Stimulated activated CD8-positive, alpha-beta memory T cell treated with anti-CD3 and anti-CD28 coated beads, Interleukin-2, amount 100 ng/mL, for 48 hours (primary cell): Measurements from ENCODE around the gene NEO1.

Source experiments
- DNase-seq, 2 donors: peaks; one replicate each; pipeline ENCODE4 v3.0.0-alpha.2; 2020; ENCODE audit warnings: low read depth in 2 of 2

The NEO1 gene, protein sequence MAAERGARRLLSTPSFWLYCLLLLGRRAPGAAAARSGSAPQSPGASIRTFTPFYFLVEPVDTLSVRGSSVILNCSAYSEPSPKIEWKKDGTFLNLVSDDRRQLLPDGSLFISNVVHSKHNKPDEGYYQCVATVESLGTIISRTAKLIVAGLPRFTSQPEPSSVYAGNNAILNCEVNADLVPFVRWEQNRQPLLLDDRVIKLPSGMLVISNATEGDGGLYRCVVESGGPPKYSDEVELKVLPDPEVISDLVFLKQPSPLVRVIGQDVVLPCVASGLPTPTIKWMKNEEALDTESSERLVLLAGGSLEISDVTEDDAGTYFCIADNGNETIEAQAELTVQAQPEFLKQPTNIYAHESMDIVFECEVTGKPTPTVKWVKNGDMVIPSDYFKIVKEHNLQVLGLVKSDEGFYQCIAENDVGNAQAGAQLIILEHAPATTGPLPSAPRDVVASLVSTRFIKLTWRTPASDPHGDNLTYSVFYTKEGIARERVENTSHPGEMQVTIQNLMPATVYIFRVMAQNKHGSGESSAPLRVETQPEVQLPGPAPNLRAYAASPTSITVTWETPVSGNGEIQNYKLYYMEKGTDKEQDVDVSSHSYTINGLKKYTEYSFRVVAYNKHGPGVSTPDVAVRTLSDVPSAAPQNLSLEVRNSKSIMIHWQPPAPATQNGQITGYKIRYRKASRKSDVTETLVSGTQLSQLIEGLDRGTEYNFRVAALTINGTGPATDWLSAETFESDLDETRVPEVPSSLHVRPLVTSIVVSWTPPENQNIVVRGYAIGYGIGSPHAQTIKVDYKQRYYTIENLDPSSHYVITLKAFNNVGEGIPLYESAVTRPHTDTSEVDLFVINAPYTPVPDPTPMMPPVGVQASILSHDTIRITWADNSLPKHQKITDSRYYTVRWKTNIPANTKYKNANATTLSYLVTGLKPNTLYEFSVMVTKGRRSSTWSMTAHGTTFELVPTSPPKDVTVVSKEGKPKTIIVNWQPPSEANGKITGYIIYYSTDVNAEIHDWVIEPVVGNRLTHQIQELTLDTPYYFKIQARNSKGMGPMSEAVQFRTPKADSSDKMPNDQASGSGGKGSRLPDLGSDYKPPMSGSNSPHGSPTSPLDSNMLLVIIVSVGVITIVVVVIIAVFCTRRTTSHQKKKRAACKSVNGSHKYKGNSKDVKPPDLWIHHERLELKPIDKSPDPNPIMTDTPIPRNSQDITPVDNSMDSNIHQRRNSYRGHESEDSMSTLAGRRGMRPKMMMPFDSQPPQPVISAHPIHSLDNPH (N-terminal part only)

DNA sequence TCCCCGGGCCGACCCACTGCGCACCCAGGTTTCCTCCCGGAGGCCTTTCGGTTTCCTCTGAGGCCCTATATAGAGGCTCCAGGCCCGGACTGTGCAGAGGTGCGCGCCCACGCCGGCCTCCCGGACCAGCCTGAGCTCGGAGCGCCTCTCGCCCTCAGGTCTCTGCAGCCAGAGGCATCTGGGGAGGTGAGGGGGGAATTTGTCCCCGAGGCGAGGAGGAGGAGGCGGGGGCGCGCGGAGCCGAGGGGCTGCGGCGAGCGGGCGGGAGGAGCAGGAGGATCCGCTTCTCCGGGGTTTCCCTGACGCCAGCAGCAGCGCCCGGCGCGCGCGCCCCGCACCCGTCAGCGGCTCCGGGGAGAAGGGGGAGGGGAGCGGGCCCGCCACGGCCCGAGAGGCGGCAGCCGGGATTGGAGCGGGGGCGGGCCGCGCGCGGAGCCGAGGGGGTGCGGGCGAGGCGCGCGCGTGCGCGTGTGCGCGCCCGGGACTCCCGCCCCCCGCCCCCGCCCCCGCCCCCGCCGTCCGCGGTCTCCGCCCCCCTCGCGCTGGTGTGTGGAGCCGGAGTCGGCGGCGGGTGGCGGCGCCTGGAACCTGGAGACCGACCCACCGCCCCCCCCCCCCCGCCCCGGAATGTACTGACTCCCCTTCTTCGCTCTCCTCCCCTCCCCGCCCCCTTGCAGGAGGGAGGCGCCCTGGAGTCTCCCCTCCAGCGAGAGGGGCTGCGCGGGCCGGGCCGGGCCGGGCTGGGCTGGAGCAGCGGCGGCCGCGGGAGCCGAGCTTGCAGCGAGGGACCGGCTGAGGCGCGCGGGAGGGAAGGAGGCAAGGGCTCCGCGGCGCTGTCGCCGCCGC is at the start of gene NEO1:
NEO1 (plus strand) TSS at position 657 of the 846 bp plus-strand sequence. CDS start 213 bp downstream, outside the sequence.
- DNase-seq = peak; percentile 47 to 61

DNA sequence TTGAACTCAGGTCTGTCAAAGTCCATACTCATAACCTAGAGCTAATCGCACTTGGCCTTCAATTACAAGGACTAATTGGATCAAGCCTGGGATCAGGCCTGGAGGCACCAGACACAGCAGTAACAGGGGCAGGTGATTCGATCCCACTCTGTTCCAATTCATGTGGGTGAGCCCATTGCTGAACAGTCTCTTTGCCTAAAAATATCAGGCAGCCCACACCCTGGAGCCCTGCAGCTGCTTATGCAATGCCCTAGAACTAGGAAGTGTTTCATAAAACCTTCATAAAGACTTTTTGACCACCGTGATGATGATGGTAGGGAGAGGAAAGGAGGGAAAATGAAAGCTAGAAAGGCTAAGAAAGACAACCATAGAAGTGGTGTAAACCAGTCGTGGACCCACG is 47.8 kb upstream of the NEO1 start:
- DNase-seq = no peak

DNA sequence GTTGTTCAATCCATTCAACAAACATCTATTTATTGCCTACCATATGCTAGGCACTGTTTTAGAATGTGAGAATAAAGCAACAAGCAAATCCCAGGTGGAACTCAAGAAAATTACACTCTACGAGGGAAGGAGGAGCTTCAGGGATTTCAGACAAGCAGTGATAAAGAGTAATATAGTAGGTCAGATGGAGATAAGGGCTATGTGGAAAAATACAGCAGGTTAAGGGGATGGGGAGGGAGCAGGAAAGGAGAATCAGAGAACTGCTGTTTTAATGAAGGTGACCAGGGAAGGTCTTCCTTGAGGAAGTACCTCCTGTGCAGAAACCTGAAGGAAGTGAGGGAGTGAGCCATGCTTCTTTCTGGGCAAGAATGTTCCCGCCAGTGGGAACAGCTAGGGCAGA is 47.2 kb upstream of the NEO1 start:
- no peak for DNase-seq

DNA sequence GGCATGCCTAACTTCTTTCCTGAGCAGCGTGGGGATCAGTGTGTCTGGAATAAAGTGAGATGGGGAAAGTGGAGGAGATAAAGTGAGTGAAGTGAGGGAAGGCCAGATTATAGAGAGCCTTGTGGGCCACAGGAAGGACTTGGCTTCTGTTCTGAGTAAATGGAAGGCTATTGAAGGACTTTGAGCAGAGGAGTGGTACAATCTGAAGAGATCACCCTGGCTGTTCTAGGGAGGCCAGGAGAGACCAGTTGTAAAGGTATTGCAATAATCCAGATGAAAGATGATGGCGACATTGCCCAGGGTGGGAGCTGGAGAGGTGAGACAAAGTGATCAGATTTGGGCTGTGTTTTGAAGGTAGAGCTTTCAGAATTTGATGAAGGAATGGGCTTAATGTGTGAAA is 46.8 kb upstream of the NEO1 start:
- no peak for DNase-seq

DNA sequence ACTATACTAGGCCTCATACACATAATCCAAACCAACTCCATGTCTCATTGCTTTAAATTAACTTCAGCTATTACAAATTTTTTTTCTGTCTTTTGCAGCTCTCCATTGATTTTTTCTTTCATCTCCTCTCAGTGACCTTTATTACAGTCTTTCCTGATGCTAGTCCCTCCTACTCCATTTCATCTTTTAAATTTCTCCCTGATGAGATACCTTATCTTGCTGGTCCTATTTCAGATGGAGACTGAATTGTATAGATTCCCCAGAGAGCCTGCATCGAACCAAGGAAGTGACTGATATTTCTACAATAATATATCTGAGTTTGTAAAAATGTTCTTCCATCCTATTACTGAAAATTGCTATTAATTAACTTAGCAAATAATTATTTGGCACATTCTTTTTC is 45.7 kb upstream of the NEO1 start:
- no peak for DNase-seq

DNA sequence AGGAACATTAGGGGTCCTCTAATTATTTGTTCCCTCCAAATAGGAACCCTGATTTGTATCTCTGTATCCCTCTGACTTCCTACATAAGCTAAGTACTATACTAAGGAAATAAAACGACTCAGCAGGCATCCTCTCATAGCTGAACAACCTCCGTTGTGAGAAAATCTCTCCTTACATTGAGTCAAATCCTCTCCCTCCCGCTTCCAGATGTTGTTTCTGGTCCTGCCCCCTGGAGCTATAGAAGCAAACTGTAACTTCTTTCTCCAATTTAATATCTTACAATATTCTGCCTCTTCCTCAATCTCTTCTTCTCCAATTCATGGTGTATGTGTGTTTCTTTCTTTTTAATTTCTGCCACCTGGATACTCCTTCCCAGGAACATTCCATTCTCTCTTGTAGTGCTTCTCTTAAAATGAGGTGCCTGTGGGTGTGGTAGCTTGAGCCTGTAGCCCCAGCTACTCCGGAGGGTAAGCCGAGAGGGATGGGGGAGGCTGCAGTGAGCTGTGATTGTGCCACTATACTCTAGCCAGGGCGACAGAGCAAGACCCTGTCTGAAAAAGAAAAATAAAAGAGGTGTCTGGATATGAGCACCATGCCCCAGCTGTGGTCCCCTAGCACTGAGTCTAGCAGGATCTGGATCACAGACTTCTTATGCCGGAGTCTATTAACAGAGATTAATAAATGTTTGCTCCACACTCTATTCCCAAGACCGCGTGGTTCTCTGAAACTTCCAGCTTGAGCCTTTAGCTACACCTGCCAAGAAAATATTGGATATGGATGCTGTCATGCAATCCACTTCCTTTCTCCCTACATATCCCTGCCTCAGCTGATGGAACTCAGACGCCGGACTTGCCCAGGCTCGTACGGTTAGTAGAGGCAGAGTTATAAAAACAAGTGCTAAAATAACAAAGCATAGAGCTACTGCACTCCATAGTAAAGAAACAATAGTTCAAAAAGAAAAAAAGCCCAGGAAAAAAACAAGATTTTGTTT is 42.9 kb upstream of the NEO1 start:
- no peak for DNase-seq

DNA sequence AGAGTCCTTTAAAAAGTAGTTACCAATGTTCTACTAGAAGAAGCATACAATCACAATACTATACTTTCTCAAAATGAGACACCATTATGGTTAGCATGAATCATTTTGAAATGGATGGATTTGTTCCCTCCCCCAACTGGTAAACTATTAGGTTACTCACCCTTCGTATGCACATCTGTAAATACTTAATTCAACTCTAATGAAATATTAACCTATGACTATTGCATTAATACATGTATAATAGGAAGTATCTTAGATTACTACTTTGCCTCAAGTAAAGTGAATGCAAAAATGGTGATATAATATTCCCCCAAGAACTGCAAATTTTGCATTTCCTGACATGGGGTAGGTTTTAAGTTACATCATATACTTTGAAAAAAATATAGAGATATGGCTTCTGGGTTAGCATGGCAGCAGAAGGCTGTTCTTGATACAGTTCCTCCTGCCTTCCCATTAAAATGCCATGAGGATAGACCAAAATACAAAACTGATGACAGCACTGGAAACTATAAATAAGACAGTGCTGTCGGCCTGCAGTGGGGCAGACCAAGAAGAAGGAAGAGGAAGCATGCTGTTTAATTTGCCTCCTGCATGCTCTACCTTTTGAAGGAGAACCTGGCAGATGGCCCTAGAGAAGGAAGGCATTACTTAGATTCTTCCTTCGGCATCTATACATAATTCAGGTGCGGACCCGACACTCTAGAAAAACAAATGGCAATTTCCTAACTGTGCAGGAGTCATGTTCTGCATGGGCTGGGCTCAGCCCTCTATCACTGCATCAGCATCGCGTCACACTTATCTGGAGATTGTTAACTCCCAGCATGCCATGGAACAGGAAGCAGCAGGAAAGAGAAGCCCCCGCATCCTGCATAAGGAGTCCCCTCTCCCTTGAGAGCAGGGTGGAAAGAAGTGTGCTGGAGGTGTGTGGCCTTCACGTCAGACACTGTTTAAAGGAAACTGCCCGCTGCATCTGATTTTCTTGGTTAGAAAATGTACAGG is 41.8 kb upstream of the NEO1 start:
- no peak for DNase-seq

DNA sequence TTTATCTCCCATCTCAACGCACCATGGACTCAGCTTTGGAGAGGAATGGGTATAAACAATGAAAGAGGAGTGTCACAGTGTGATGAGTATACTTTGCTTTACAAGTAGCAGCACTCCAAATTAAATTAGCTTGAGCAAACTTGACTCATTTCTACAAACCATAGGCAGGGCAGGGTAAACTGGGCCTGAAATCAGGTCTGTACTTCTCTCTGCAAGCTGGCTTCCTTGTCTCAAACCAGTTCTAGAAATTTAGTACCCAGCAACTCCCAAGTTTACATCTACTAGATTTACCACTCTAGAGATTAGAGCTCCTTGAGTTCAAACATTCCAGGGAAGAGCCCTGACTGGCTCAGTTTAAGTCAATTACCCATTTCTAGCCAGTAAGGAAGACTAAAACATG is 37.4 kb upstream of the NEO1 start:
- no peak for DNase-seq

DNA sequence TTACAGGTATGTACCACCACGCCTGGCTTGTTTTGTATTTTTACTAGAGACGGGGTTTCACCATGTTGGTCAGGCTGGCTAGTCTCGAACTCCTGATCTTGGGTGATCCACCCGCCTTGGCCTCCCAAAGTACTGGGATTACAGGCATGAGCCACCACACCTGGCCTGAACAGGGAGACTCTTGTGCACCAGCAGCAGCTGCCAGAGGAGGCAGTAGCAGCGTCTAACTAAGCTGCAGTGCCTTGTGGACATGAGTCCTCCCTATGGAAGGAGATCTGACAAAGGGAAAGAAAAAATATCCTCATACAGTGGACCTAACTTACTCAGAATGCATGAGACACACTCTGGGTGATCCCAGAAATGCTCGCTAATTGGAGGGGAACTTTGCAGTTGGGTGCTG is 36.8 kb upstream of the NEO1 start:
- no peak for DNase-seq

DNA sequence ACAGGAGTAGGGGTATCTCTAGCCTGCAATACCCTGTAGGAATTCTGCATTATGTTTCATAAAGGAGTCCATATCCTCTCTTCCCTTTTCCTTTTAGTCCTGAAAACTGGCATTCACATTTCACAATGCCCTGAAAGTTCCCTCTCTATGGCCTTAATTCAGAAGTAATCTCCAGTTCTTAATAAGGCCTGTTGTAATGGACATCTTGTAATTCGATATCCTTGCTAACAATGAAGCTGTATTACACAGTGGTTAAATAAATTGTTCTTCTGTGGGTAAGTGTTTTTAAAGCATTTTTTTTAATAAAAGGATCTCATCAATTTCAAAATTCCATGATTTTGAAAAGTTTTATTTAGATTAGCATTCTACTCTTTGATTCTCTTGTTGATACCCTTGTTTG is 34.3 kb upstream of the NEO1 start:
- no peak for DNase-seq

DNA sequence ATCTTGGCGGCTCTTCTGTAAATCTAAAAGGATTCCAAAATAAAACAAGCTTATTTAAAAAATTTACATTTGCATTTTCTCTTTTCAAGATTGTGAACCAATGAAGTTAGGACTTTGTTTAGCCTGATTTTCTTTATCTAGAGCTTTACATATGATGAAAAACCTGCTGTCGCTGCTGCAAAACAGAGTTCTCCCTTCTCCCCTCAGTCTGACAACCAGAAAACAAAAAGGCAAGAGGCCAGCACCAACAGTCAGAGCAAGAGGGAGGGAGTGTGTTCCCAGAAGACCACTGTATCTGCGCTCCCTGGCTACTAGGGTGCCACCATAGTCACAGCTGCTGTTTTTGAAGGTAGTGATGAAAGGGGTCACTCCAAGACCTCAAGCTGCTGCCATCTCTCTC is 33.1 kb upstream of the NEO1 start:
- DNase-seq = no peak

DNA sequence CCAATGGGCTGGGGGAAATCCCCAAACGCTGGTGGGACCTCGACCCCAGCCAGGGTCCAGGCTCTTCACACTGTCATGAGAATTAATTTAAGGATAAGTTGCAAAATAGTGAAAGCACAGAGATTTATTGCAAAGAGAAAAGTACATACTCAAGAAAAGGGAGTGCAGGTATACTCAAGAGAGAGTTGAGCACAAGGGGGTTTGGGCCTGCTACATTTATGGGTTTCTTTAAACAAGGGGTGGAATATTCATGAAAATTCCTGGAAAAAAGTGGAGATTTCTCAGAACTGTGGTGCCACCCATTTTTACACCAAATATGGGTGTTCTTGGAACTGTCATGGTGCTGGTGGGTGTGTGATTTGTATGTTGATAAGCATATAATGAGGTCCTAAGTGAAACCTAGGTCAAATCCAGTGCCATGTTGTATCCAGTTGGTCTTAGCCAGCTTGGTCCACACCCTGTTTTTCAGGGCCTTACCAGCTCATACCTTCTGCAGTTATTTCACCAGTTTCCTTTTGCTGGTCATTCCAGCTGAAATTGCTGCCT is 32.6 kb upstream of the NEO1 start:
- DNase-seq = no peak

DNA sequence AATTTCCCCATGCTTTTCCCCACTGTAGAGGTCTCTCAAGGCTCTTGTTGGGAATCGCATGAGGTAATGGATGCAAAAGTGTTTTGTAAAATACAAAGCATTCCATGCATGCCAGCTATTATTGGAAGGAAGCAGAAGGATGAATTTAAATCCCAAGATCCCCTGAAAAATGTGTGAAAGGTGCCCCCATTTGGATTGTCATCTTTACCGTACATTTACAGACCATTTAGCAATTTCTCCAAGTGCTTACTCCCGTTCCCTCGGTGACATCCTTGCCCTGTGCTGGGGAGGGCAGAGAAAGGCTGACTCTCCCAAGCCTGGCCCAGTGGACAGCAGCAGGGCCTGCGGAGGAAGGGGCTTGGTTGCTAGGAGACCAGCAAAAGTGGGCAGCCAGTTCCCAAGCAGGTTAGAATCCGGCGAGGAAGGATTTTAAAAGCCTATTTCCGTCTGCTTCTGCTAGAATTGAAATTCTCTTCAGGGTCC is 31.1 kb upstream of the NEO1 start:
- no peak for DNase-seq

DNA sequence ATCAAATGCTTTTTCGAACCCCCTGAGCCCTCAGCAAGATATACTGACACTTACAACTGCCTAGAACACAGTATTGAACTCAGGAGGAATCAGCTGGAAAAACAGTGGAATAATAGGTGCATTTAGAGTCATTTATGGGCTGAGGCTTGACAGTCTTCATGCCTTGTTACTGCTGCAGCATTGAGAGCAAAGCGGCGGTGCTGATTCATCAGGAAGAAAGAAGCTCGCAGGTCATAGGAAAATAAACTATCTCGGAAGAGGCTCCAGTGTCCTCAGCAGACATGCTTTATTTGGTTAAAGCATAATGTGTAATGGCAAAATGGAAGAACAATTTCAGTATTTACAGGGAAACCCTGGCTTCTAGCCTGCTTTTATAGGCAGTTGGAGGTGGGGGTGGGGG is 30.1 kb upstream of the NEO1 start:
- DNase-seq = no peak

DNA sequence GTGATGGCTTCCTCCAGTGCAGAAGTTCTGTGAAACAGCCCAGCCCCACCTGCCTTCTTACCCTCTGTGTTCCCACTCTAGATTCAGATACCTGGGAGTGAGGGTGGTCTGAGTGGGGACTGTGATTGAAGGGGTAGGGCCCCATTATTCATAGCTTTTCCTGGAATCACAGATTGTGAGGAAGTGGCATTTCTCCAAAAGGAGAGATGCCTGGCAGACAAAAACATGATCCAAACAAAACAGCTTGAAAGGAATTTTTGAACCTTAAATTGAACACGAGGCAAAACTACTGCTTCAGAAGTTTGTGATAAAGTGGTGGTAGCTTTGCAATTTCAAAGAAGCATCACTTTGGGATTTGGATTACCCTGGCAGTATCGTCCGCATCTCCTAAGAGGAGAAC is 29.2 kb upstream of the NEO1 start:
- DNase-seq = no peak

DNA sequence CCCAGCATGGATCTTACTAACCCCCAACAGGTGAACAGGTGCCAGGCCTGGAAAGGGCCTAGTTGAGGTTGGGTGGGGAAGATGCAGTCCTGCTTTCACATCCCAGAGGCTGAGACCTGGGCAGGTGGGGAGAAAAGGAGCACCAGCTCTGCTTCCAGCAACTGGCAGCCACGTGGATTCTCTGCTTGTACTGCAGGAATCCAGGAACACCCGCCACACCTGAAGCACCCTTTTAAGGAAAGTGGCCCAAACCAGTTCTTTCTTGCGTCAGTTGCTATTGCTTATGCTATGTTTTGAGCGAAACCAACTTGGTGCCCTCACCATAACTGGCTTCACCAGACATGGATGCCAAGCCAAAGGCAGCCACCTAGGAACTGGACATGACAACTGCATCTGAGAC is 28.1 kb upstream of the NEO1 start:
- DNase-seq = no peak

DNA sequence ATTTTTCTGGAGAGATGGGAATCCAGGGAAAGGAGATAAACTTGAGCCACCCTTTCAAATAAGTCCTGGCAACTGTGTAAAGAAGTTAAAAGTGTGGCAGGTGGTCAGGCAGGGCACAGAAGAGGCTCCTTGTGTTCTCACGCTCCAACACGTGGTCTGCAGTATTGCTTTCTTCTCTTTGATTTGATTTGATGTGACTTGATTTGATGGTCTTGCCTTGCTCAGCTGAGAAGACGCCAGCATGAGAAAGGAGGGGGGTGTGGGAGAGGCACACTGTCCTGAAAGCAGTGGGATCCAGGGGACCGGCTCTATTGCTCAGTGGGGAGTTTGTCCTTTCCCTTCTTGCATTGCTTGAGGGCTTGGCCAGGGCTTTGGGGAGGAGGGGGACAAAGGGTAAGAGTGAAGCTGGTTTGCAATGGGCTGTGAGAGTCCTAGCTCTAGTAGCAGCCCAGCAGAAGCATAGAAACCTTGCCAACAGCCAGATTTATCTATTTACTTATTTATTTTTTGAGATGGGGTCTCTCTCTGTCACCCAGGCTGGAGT is 25.7 kb upstream of the NEO1 start:
- DNase-seq = no peak

DNA sequence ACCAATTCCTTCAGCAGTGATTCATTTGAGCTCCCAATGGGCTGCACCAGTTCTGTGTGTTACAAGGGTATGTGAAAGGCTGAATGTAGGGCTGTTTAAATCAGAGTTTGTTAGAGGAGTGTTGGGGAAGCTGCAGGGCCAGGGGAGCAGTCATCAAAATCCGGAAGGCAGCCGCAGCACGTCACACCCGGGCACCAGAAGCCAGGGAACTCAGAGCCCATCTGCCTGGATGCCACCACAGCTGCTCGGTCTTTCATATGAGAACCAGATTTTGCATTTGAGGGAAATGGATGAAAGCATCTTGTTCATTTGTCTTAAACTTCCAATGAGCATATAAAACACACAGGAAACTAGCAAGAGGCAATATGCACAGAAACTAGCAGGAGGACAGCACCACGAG is 24.2 kb upstream of the NEO1 start:
- no peak for DNase-seq
